Measurements from ENCODE around the gene PEAK1. TPM values are rescaled to one million over a fixed set of nuclear protein-coding genes. Genes with fewer than 3 reads are reported as not detected.

Gene PEAK1
- total and polyA plus RNA-seq, 2 donors (not counting 1 experiment from before 2014, with no cell fraction given) = 61.0 to 91.8 TPM

DNA sequence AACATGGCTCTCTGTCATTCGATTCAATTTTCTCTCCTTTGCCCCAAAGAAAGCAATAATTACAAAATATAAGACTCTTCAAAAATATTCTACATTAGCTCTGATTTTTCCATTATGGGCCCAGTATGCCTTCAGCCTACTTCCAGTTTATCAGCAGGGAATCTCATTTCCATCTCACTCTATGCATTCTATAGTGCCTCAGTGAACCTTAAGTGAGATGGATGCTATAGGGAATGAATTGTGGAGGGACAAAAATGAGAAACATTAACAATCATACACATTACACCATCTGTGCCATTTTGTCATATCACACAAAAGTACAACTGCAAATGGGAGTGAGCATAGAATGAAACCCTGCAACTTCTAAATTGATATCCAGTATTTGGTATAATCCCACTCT, 298.3 kb downstream of the PEAK1 start:
- no peak overlapping the region for H3K4me3 ChIP-seq (replicated peaks in 1 of 4; ENCODE audit: control extremely low read depth in 1 of 4, insufficient read depth in 1 of 4, low read depth in 3 of 4, low read length in 4 of 4)
- no peak for DNase-seq (ENCODE audit: low read depth in 2 of 2)
- no peaks in the 10 kb centered on the region for H3K79me2 ChIP-seq (ENCODE audit: control insufficient read depth, insufficient read depth, low read length)
- no peak overlapping the region for H3K4me2 ChIP-seq (ENCODE audit: extremely low read depth, insufficient read depth, low read length)
- TF ChIP-seq, protein P1, sequence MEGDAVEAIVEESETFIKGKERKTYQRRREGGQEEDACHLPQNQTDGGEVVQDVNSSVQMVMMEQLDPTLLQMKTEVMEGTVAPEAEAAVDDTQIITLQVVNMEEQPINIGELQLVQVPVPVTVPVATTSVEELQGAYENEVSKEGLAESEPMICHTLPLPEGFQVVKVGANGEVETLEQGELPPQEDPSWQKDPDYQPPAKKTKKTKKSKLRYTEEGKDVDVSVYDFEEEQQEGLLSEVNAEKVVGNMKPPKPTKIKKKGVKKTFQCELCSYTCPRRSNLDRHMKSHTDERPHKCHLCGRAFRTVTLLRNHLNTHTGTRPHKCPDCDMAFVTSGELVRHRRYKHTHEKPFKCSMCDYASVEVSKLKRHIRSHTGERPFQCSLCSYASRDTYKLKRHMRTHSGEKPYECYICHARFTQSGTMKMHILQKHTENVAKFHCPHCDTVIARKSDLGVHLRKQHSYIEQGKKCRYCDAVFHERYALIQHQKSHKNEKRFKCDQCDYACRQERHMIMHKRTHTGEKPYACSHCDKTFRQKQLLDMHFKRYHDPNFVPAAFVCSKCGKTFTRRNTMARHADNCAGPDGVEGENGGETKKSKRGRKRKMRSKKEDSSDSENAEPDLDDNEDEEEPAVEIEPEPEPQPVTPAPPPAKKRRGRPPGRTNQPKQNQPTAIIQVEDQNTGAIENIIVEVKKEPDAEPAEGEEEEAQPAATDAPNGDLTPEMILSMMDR (conservative IDR thresholded peaks at IDR 0.05 in 1 of 2, IDR thresholded peaks at IDR 0.05 in 1 of 2; ENCODE audit: low read depth in 1 of 2, low read length in 2 of 2) = no peak
- TF ChIP-seq EZH2 (IDR thresholded peaks at IDR 0.05; ENCODE audit: low read length, missing control alignments) = no peak
- H3K9me3 ChIP-seq (ENCODE audit: control insufficient read depth, insufficient read depth, low read depth, low read length) = no peaks in the 10 kb centered on the region
- H3K36me3 ChIP-seq (ENCODE audit: control insufficient read depth, insufficient read depth, low read length) = no peaks in the 10 kb centered on the region
- H3K9ac ChIP-seq (ENCODE audit: insufficient read depth, low read length) = no peak overlapping the region
- H2AFZ ChIP-seq (ENCODE audit: low read length) = no peak overlapping the region
- H3K27me3 ChIP-seq (ENCODE audit: control insufficient read depth, insufficient read depth, low read length) = no peaks in the 10 kb centered on the region
- H4K20me1 ChIP-seq (ENCODE audit: control insufficient read depth, extremely low read depth, insufficient read depth, low read length) = no peaks in the 10 kb centered on the region
- H3K27ac ChIP-seq (ENCODE audit: insufficient read depth, low read length) = no peak overlapping the region
- peaks cover 3% of the 10 kb centered on the region for H3K4me1 ChIP-seq (ENCODE audit: control insufficient read depth, extremely low read depth, insufficient read depth, low read length)

DNA sequence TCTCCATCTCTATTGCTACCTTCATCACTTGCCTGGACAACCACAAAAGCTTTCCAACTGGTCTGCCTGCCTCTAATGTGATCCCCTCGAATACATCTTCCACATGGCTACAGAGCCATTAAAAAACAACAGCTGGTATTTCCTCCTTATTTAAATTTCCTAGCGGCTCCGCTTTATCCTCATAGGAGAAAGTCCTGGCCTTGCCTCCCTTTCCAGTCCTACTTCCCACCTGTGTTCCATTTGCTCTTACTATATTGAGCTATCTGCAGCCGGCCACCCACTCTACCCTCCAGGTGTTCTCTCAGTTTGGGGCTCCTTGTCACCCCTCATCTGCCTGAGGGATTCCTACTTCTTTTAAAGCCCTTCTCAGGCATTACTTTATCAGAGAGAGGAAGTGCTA, 299.3 kb downstream of the PEAK1 start:
- DNase-seq (ENCODE audit: low read depth in 2 of 2) = no peak
- Histone ChIP-seq H3K27ac (ENCODE audit: insufficient read depth, low read length) (no peak overlapping the region), H3K4me3 (replicated peaks in 1 of 4; ENCODE audit: control extremely low read depth in 1 of 4, insufficient read depth in 1 of 4, low read depth in 3 of 4, low read length in 4 of 4) (no peak overlapping the region), H4K20me1 (ENCODE audit: control insufficient read depth, extremely low read depth, insufficient read depth, low read length) (no peaks in the 10 kb centered on the region), H3K4me2 (ENCODE audit: extremely low read depth, insufficient read depth, low read length) (no peak overlapping the region), H3K79me2 (ENCODE audit: control insufficient read depth, insufficient read depth, low read length) (no peaks in the 10 kb centered on the region), H3K9me3 (ENCODE audit: control insufficient read depth, insufficient read depth, low read depth, low read length) (no peaks in the 10 kb centered on the region), H3K9ac (ENCODE audit: insufficient read depth, low read length) (no peak overlapping the region), H3K4me1 (ENCODE audit: control insufficient read depth, extremely low read depth, insufficient read depth, low read length) (peaks cover 3% of the 10 kb centered on the region), H2AFZ (ENCODE audit: low read length) (no peak overlapping the region), H3K36me3 (ENCODE audit: control insufficient read depth, insufficient read depth, low read length) (no peaks in the 10 kb centered on the region), H3K27me3 (ENCODE audit: control insufficient read depth, insufficient read depth, low read length) (no peaks in the 10 kb centered on the region)
- TF ChIP-seq, protein P1 (conservative IDR thresholded peaks at IDR 0.05 in 1 of 2, IDR thresholded peaks at IDR 0.05 in 1 of 2; ENCODE audit: low read depth in 1 of 2, low read length in 2 of 2) = no peak

GRCh38 chr15:77119446-77119845, 300.5 kb downstream of the PEAK1 start:
- H3K4me1 ChIP-seq (ENCODE audit: control insufficient read depth, extremely low read depth, insufficient read depth, low read length) = peaks cover 3% of the 10 kb centered on the region
- no peak for TF ChIP-seq EZH2 (IDR thresholded peaks at IDR 0.05; ENCODE audit: low read length, missing control alignments)
- TF ChIP-seq, protein P1 (conservative IDR thresholded peaks at IDR 0.05 in 1 of 2, IDR thresholded peaks at IDR 0.05 in 1 of 2; ENCODE audit: low read depth in 1 of 2, low read length in 2 of 2) = no peak
- no peaks in the 10 kb centered on the region for H3K27me3 ChIP-seq (ENCODE audit: control insufficient read depth, insufficient read depth, low read length)
- no peaks in the 10 kb centered on the region for H4K20me1 ChIP-seq (ENCODE audit: control insufficient read depth, extremely low read depth, insufficient read depth, low read length)
- H2AFZ ChIP-seq (ENCODE audit: low read length) = no peak overlapping the region
- no peak overlapping the region for H3K27ac ChIP-seq (ENCODE audit: insufficient read depth, low read length)
- H3K36me3 ChIP-seq (ENCODE audit: control insufficient read depth, insufficient read depth, low read length) = no peaks in the 10 kb centered on the region
- H3K4me2 ChIP-seq (ENCODE audit: extremely low read depth, insufficient read depth, low read length) = no peak overlapping the region
- peak in 1 of 2 donors; percentile 23 for DNase-seq (ENCODE audit: low read depth in 2 of 2)
- no peak overlapping the region for H3K4me3 ChIP-seq (replicated peaks in 1 of 4; ENCODE audit: control extremely low read depth in 1 of 4, insufficient read depth in 1 of 4, low read depth in 3 of 4, low read length in 4 of 4)
- H3K9ac ChIP-seq (ENCODE audit: insufficient read depth, low read length) = no peak overlapping the region
- H3K79me2 ChIP-seq (ENCODE audit: control insufficient read depth, insufficient read depth, low read length) = no peaks in the 10 kb centered on the region
- H3K9me3 ChIP-seq (ENCODE audit: control insufficient read depth, insufficient read depth, low read depth, low read length) = no peaks in the 10 kb centered on the region

Data from fibroblast of lung (primary cell).